Common myeloid progenitor, CD34-positive (primary cell): Measurements from ENCODE around the gene CDK2.
A peak's percentile ranks its signal among the peaks of the same experiment; 100 is the strongest.
"Not testable (repeated sequence)": the region's sequence is repeated elsewhere in the genome, so short reads cannot be mapped to it uniquely, and the experiment has no call there.

Experiments used
- CTCF ChIA-PET: fragments of 350-600 bp; sonication (Branson Sonifier 250); formaldehyde crosslinking; loops from one replicate; lab custom pipeline; 2021; ENCODE audit warnings: antibody characterized with exemption; lab: Charles Lee
- POLR2A ChIA-PET: fragments of 350-600 bp; sonication (Branson Sonifier 250); formaldehyde crosslinking; loops from one replicate; lab custom pipeline; 2021; ENCODE audit warnings: antibody characterized with exemption; lab: Charles Lee
- DNase-seq, 3 donors: peaks; one replicate each; pipeline versions ENCODE4 v3.0.0 to v3.0.0-alpha.2; 2013
- H3K27ac ChIP-seq, 2 experiments: 1 replicate in 1 of 2; 2 replicates in 1 of 2; pipeline ENCODE4 v1.7.0; 2013; ENCODE audit warnings: inconsistent platforms in 2 of 2, low read length in 2 of 2, mild to moderate bottlenecking in 2 of 2, low read depth in 1 of 2, moderate library complexity in 1 of 2; ENCODE audit not compliant: severe bottlenecking in 2 of 2, insufficient read depth in 1 of 2, poor library complexity in 1 of 2
- H3K27me3 ChIP-seq, 5 experiments: replicated peaks in 2 of 5; 1 replicate in 3 of 5; 2 replicates in 2 of 5; pipeline versions ENCODE4 v1.6.1 to v1.7.0; 2013; ENCODE audit warnings: low read length in 4 of 5, mild to moderate bottlenecking in 2 of 5, moderate library complexity in 2 of 5, inconsistent platforms in 1 of 5; ENCODE audit not compliant: insufficient read depth in 5 of 5, control insufficient read depth in 4 of 5
- H3K36me3 ChIP-seq, 4 experiments: 1 replicate in 2 of 4; 2 replicates in 2 of 4; pipeline versions ENCODE4 v1.6.1 to v1.7.0; 2013; ENCODE audit warnings: low read length in 3 of 4, control low read depth in 1 of 4, mild to moderate bottlenecking in 1 of 4; ENCODE audit not compliant: control insufficient read depth in 4 of 4, insufficient read depth in 4 of 4
- H3K4me1 ChIP-seq, 4 experiments: 1 replicate in 3 of 4; 2 replicates in 1 of 4; pipeline versions ENCODE4 v1.6.1 to v1.7.1; 2013; ENCODE audit warnings: low read length in 3 of 4, mild to moderate bottlenecking in 3 of 4, control low read depth in 1 of 4, inconsistent platforms in 1 of 4, moderate library complexity in 1 of 4; ENCODE audit not compliant: control insufficient read depth in 4 of 4, insufficient read depth in 4 of 4; ENCODE audit errors: control extremely low read depth in 1 of 4
- H3K4me3 ChIP-seq, 7 experiments: 1 replicate in 4 of 7; 2 replicates in 3 of 7; pipeline versions ENCODE4 v1.5.1 to v1.7.0; 2013; ENCODE audit warnings: mild to moderate bottlenecking in 7 of 7, low read length in 6 of 7, moderate library complexity in 6 of 7, inconsistent platforms in 2 of 7, low read depth in 2 of 7, control low read depth in 1 of 7; ENCODE audit not compliant: insufficient read depth in 4 of 7, control insufficient read depth in 1 of 7; ENCODE audit errors: extremely low read depth in 1 of 7
- H3K9me3 ChIP-seq, 5 experiments: 1 replicate in 4 of 5; 2 replicates in 1 of 5; pipeline versions ENCODE4 v1.6.1 to v1.7.1; 2013; ENCODE audit warnings: low read length in 4 of 5, mild to moderate bottlenecking in 2 of 5, inconsistent platforms in 1 of 5, low read depth in 1 of 5, moderate library complexity in 1 of 5; ENCODE audit not compliant: control insufficient read depth in 4 of 5, insufficient read depth in 2 of 5; ENCODE audit errors: control extremely low read depth in 1 of 5
- WGBS: methylation state at CpG from one replicate; pipeline ENCODE4 v1.1.5; 2013; ENCODE audit not compliant: insufficient coverage; 5-methylcytosine and 5-hydroxymethylcytosine counted together

CDK2 gene

DNA sequence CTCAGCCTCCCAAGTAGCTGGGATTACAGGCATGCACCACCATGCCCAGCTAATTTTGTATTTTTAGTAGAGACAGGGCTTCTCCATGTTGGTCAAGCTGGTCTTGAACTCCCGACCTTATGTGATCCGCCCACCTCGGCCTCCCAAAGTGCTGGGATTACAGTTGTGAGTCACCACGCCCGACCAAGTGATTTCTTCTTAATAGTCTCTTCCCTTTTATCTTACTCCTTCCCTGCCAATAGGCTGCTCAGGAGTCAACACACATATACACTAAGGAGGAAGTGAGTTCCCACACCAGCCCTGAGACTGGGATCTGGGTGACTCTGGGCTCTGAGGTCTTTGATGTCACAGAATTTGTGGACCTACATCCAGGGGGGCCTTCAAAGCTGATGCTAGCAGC is 36.7 kb downstream of the CDK2 start:
- H3K27ac ChIP-seq, DNase-seq, H3K9me3 ChIP-seq, H3K27me3 ChIP-seq, POLR2A ChIA-PET, H3K4me3 ChIP-seq: not testable (repeated sequence)
- CTCF ChIA-PET: interaction anchor here (0.9 to 16.0 kb wide), 3 partner anchors 20 to 198 kb away, joined by 3 to 290 read pairs (median 3); partner anchors contain the start of gene IKZF4
- peaks cover 5 to 27% (median 15%) of the 10 kb centered on the region in 4 experiments for H3K4me1 ChIP-seq
- 98% methylated on average over 5 of the region's 5 CpGs for WGBS
- peaks cover 7 to 27% (median 14%) of the 10 kb centered on the region in 4 experiments for H3K36me3 ChIP-seq

DNA sequence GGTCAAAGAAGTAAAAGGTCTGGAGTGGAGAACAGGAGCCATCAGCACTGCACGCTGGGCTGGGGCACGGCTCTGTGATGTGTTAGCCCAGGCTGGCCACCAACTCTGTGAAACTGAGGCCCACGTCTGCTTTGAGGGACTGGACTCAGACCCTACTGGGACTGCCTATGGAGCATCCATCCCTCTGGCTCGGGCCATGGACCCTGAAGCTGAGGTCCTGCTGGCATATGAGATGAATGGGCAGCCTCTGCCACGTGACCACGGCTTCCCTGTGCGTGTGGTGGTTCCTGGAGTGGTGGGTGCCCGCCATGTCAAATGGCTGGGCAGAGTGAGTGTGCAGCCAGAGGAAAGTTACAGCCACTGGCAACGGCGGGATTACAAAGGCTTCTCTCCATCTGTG is 37.6 kb downstream of the CDK2 start:
- ChIA-PET CTCF (interaction anchor here (1.0 to 16.0 kb wide), 2 partner anchors 19 to 198 kb away, joined by 3 to 290 read pairs; partner anchors contain the start of gene IKZF4), POLR2A (no interaction called here)
- peaks cover 5 to 27% (median 15%) of the 10 kb centered on the region in 4 experiments for H3K4me1 ChIP-seq
- no peaks in the 10 kb centered on the region for H3K27me3 ChIP-seq
- H3K4me3 ChIP-seq: no peak overlapping the region
- H3K27ac ChIP-seq: no peak overlapping the region
- DNase-seq: no peak
- no peaks in the 10 kb centered on the region for H3K9me3 ChIP-seq
- 91% methylated on average over 8 of the region's 10 CpGs for WGBS
- peaks cover 7 to 27% (median 14%) of the 10 kb centered on the region in 4 experiments for H3K36me3 ChIP-seq

DNA sequence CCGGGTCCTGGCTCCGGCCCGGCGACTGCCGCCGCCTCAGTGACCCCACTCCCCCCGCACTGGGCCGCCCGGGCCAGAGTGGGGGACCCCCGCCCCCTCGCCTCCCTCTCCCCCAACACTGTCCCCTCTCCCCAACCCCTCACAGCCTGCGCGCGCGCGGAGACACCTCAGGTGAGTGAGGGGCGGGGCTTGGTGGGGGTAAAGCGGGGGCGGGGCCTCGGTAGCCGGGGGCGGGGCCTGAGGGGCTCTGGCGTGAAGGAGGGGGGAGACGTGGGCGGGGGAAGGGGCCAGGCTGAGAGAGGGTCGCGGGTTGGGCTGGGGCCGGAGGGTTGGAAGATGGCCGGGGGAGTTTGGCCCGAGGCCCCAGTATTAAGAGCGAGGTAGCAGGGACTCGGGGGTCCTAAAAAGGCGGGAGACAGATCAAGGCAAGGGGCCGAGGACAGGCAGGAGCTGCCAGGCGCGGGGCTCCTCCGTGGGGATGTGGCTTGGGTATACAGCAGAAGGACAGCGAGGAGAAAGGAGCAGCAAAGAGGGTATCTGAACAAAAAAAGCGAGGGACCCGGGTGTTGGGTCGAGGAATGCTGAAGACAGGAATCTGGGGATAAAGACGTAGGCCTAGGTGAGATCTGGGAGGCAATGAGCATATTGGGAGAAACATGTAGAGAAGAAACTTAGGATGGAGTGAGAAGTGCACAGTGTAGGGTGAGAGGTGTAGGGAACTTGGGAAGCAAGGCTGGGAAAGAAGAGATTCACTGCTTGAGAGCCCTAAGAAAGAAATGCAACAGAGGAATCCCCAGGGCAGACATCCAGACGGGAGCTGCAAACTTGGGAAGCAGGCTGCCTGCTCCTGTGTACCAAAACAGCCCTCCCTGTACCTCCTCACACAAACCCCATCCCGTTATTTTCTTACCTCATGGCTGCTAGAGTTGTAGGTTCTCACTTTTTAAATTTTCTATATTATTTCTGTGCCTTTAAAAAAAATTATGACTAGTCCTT is 41.2 kb downstream of the CDK2 start:
- H3K4me1 ChIP-seq: peaks cover 5 to 27% (median 15%) of the 10 kb centered on the region in 4 experiments
- ChIA-PET CTCF (interaction anchor here (0.6 to 2.7 kb wide), 7 partner anchors 8 to 33 kb away, joined by 3 to 15 read pairs (median 6); partner anchors contain the start of gene SUOX), POLR2A (interaction anchor here (0.6 kb wide), 1 partner anchor 42 kb away, joined by 3 read pairs; no protein-coding TSS in a partner anchor)
- H3K36me3 ChIP-seq: peaks cover 3 to 17% (median 9%) of the 10 kb centered on the region in 4 experiments
- WGBS: under 1% methylated on average over 22 of the region's 44 CpGs
- peak overlapping the region; percentile 55 to 88 (median 73) for H3K4me3 ChIP-seq
- no peaks in the 10 kb centered on the region for H3K9me3 ChIP-seq
- peak overlapping the region in 1 of 2 experiments; percentile 67 for H3K27ac ChIP-seq
- DNase-seq: peak in 2 of 3 donors; percentile 33 to 42
- H3K27me3 ChIP-seq: no peaks in the 10 kb centered on the region

DNA sequence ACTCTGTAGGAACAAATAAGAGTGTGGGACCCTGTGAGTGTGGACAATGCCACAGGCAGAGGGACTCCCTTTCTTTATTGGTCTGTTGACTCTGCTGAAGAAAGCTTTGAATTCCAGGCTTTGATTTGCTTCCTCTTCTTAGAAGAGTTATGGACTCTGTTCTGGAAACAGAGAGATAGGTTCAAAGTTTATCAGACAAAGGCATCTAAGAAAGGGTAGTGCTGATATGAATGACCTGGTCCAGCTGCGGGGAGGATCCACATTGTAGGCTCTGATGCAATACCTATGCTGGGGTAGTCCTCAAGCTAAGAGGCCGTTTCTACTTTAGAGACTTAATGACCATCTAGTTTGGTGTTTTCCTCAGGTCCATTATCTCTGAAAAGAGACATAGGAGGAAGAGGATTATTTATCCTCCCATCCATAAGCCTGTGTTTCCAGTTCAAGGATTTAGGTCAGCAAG is 43.5 kb downstream of the CDK2 start:
- Histone ChIP-seq H3K4me3 (no peak overlapping the region), H3K27me3 (no peaks in the 10 kb centered on the region), H3K27ac (no peak overlapping the region), H3K36me3 (no peaks in the 10 kb centered on the region), H3K4me1 (peaks cover 5 to 22% (median 15%) of the 10 kb centered on the region in 4 experiments), H3K9me3 (no peaks in the 10 kb centered on the region)
- DNase-seq: no peak
- ChIA-PET CTCF (interaction anchor here (1.3 to 5.8 kb wide), 5 partner anchors 13 to 37 kb away, joined by 3 to 45 read pairs (median 12); partner anchors contain the start of gene SUOX), POLR2A (no interaction called here)
- WGBS: 81% methylated on average over 2 of the region's 2 CpGs

DNA sequence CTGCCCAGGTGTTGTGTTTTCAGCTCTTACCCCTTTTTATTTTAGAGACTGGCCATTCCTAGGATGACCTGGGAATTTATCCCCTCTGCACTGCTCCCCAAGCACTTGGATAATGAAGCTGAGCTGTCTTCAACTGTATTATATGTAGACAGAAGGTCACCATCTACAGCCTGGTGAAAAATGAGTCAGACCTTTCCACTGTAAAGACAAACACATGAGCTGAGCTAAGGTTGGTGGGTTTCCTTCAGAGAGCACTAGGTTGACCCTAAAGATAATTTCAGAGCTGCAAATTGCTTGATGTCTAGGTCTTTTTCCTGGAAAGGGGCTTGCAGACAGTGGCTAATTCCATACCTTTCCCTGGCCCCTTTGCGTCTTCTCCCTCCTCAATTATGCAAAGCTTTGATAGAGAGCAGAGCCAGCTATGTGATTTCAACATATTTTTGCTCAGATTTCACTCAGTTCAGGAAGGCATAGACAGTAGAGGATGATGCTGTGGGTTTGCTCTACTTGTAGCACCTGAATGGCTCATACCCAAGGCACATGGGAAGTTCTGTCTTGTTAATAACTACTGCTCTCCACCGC is 45.0 kb downstream of the CDK2 start:
- H3K4me3 ChIP-seq: no peak overlapping the region
- no peaks in the 10 kb centered on the region for H3K27me3 ChIP-seq
- POLR2A ChIA-PET: interaction anchor here (0.6 kb wide), 1 partner anchor 29 kb away, joined by 8 read pairs; no protein-coding TSS in a partner anchor
- CTCF ChIA-PET: interaction anchor here (1.3 to 5.8 kb wide), 4 partner anchors 14 to 48 kb away, joined by 3 to 45 read pairs (median 16); partner anchors contain the start of gene SUOX
- H3K36me3 ChIP-seq: no peaks in the 10 kb centered on the region
- no peaks in the 10 kb centered on the region for H3K9me3 ChIP-seq
- H3K27ac ChIP-seq: no peak overlapping the region
- peaks cover 5 to 11% (median 9%) of the 10 kb centered on the region in 4 experiments for H3K4me1 ChIP-seq
- no peak for DNase-seq
- WGBS: no CpG with 5 or more reads among the region's 2 CpGs

DNA sequence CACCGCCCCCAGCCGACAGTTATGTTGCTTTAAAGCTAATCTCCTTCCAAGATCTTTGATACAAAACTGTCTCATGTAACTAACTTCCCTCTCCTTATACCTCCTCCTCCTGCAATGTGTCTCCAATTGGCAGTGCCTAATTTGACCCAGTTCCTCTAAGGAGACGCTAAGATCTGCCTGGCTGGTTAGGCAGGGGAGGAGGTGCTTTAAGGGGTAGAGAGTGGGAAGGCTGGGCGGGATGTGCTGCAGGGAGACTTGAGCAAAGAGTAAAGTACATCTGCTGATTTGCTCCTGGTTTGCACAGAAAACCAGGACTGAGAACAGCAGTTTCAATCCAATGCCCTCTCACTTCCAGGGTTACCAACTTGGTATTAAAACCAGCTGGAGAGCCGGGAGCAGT is 46.9 kb downstream of the CDK2 start:
- ChIA-PET POLR2A (no interaction called here), CTCF (interaction anchor here (1.0 to 5.8 kb wide), 7 partner anchors 8 to 275 kb away, joined by 3 to 45 read pairs (median 4); partner anchors contain the start of gene SUOX)
- WGBS: 93% methylated on average over 3 of the region's 5 CpGs

More for the DNA sequence above, 46.9 kb downstream of the CDK2 start:
- no peaks in the 10 kb centered on the region for H3K9me3 ChIP-seq
- H3K4me1 ChIP-seq: peaks cover 0 to under 1% (median 0%) of the 10 kb centered on the region in 4 experiments
- no peak overlapping the region for H3K27ac ChIP-seq
- peaks cover 0 to 5% (median under 1%) of the 10 kb centered on the region in 4 experiments for H3K36me3 ChIP-seq
- no peak for DNase-seq
- no peaks in the 10 kb centered on the region for H3K27me3 ChIP-seq
- no peak overlapping the region for H3K4me3 ChIP-seq
